ENCODE measurements around the gene ETFB.

The ETFB gene

DNA sequence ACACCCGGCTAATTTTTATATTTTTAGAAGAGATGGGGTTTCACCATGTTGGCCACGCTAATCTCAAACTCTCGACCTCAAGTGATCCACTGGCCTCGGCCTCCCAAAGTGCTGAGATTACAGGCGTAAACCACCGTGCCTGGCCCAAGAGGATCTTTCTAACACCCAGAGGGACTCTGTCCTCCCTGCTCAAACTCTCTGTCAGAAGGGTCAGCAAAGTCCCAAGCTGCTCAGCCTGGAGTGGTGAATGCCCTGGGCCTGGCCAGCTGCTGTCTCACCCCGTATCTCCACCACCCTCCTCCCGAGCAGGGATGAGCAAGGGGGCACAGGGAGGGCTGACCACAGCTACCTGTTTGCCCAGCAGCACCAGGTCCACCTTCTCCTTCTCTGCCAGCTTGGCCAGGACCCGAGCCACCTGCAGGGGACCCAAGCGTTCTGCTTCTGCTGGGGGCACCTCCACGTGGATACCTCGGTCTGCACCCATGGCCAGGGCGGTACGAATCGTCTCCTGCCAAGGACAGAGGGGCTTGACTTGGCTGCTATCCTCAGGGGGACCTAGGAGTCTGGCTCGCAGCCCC, 13.3 kb downstream of the ETFB start:
- TF ChIP-seq, protein P1, sequence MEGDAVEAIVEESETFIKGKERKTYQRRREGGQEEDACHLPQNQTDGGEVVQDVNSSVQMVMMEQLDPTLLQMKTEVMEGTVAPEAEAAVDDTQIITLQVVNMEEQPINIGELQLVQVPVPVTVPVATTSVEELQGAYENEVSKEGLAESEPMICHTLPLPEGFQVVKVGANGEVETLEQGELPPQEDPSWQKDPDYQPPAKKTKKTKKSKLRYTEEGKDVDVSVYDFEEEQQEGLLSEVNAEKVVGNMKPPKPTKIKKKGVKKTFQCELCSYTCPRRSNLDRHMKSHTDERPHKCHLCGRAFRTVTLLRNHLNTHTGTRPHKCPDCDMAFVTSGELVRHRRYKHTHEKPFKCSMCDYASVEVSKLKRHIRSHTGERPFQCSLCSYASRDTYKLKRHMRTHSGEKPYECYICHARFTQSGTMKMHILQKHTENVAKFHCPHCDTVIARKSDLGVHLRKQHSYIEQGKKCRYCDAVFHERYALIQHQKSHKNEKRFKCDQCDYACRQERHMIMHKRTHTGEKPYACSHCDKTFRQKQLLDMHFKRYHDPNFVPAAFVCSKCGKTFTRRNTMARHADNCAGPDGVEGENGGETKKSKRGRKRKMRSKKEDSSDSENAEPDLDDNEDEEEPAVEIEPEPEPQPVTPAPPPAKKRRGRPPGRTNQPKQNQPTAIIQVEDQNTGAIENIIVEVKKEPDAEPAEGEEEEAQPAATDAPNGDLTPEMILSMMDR (conservative IDR thresholded peaks at IDR 0.05; ENCODE audit: control insufficient read depth, insufficient read depth, low read depth, low read length): no peak
- no peak overlapping the region for H3K4me3 ChIP-seq (ENCODE audit: control insufficient read depth, low read depth, low read length)
- no peak for DNase-seq (ENCODE audit: low read depth)

DNA sequence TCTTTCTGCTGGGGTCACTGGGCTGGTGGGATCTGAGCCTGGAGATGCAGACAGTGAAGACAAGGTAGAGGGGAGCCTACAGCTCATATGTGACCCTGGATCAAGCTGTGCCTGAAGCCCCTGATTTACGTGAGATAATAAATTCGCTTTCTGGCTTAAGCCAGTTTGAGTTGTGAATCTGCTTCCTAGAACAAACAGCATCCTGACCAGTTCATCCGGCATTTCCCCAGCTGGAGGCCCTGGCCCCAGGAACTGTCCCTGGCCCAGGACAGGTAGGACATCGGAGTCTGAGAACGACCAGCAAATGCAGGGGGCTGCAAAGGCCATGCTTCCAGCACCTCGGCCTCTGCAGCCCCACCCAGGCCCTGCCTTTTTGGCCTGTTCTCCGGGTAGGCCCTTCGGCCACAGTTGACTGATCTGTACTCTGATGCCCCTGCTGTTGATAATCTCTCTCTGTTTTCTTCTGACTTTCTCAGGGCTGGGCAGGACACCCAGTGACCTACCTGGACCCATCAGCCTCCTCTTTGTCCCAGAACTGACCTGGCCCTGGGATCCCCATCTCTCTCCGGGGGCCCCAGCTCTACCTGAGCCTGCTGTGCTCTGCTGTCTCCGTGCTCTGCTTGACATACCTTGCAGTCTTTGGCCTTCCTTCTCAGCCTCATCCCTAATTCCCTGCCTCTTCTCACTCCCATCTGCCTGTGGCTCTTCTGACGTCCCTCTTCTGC, 14.8 kb downstream of the ETFB start:
- TF ChIP-seq, protein P1 (conservative IDR thresholded peaks at IDR 0.05; ENCODE audit: control insufficient read depth, insufficient read depth, low read depth, low read length): no peak
- DNase-seq (ENCODE audit: low read depth): no peak
- H3K4me3 ChIP-seq (ENCODE audit: control insufficient read depth, low read depth, low read length): no peak overlapping the region

DNA sequence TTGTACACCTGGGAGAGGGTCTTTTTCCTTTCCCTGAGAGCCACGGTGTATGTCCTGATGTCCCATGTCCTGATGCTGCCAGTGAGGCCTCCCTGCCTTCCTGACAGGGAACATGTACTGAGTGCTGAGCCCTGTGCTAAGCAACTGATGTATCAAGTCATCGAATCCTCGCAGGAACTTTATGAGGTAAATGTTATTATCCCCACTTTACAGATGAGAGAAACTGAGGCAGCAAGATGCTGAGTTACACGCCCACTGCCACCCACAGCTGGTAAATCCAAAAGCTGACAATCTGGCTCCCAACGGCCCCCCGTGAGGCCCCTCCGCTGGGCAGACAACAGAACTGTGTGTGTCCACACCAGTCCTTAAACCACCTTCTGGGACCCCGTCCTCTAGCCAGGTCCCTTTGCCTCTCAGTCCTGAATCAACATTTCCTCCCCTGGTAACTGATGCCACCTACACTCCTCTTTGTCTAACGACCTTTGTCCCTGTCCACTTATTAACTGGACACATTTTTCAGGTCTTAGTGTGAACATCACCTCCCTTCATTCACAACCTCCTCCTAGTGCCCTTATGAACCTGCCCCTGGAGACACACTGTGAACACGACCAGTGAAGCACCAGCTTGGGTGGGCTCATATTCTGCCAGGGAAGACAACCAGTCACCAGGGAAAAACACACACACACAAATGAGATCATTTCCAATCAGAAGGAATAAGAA, 18.8 kb downstream of the ETFB start:
- no peak overlapping the region for H3K4me3 ChIP-seq (ENCODE audit: control insufficient read depth, low read depth, low read length)
- DNase-seq (ENCODE audit: low read depth): no peak
- TF ChIP-seq, protein P1 (conservative IDR thresholded peaks at IDR 0.05; ENCODE audit: control insufficient read depth, insufficient read depth, low read depth, low read length): no peak

DNA sequence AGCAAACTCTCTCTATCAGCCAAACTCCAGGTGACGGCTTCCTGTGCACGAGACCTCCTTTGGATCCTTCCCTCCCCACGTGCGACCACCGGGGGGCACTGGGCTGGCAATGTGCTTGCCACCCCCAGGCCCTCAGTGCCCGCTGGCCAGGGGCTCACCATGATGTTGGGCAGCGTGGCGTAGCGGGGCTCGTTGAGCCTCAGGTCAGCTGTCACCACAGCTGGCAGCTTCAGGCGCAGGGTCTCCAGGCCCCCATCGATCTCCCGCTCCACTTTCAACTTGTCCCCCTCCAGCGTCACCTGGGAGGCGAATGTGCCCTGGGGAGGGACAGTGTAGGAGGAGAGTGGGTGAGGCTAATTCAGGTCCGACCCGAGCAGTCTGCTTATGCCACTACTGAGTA, 19.4 kb downstream of the ETFB start:
- DNase-seq (ENCODE audit: low read depth): no peak
- TF ChIP-seq, protein P1 (conservative IDR thresholded peaks at IDR 0.05; ENCODE audit: control insufficient read depth, insufficient read depth, low read depth, low read length): no peak

DNA sequence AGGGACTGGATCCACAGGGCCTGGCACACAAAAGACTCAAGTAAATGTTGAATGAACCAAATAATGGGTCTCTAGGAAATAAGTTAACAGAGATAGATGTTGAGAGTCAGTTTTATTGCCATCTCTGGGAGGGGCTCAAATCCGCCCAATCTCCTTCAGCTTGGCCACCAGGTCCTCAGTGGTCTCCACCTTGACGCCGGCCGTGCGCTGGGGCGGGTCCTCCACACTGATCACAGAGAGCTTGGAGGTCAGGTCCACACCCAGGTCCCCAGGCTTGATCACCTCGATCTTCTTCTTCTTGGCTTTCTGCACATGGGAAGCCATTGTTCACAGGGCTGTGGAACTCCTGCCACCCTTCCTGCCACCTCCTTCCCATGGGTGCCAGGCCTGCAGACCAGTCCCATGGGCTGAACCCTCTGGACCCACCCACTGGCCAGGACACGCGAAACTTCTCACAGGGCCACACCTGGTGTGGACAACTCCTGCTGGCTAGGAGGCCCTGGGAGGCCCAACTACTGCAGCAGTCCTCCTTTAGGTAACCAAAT, 21.0 kb downstream of the ETFB start:
- no peak for DNase-seq (ENCODE audit: low read depth)
- no peak overlapping the region for H3K4me3 ChIP-seq (ENCODE audit: control insufficient read depth, low read depth, low read length)
- TF ChIP-seq, protein P1 (conservative IDR thresholded peaks at IDR 0.05; ENCODE audit: control insufficient read depth, insufficient read depth, low read depth, low read length): no peak

More for the DNA sequence above, 19.4 kb downstream of the ETFB start:
- no peak overlapping the region for H3K4me3 ChIP-seq (ENCODE audit: control insufficient read depth, low read depth, low read length)

DNA sequence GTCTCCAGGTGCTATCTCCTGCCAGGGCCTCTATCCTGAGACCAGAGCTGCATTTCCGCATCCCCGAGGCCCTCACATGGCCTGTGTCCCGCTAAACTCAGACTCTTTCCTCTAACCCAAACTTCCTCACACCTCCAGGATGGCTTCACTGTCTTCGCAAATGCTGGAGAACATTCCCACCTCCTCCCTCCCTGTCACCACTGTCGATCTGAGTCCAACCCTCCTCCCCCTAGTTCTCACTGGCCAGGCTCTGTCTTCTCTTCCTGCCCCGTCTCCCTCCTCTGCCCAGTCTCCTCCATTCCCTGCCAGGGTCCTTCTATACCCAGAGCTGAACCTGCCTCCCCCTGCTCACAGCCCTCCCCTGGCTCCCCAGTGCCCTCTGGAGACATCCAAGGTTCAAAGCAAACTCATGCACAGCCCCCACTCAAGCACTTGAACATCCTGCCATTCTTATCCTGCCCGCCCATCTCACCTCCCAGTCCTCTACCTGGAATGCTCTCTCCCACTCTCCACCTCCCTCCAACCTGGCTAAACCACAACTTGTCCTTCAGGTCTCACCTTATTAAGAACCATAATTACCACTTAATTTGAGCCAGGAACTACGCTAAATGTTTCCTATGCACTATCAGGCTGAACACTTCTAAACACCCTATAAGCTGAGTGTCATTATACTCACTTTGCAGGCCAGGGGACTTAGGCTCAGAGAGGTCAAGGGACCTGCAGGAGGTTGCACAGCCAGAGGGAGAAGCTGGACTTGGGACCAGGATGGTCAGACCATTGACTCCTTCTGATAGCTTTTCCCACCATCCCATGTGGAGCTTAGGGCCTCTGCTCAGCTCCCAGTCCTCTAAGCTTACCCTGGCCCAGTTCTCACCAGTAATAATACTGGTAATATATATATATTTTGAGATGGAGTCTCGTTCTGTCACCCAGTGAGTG, 23.3 kb downstream of the ETFB start:
- TF ChIP-seq, protein P1 (conservative IDR thresholded peaks at IDR 0.05; ENCODE audit: control insufficient read depth, insufficient read depth, low read depth, low read length): no peak
- DNase-seq (ENCODE audit: low read depth): no peak
- no peak overlapping the region for H3K4me3 ChIP-seq (ENCODE audit: control insufficient read depth, low read depth, low read length)
